Gastroesophageal sphincter (tissue), 3 donors: ENCODE results near the gene ALG5.

Experiments
- EP300 ChIP-seq: sonication (generic); formaldehyde crosslinking; IDR thresholded peaks from one replicate; pipeline ENCODE4 v1.6.1; 2017; ENCODE audit warnings: antibody characterized with exemption, mild to moderate bottlenecking
- POLR2A ChIP-seq, 2 donors: fragments of 450-650 bp; IDR thresholded peaks; one replicate each; pipeline ENCODE4 v1.6.1; 2017; ENCODE audit warnings: antibody characterized with exemption in 2 of 2, mild to moderate bottlenecking in 2 of 2, moderate library complexity in 1 of 2
- POLR2AphosphoS5 ChIP-seq: sonication (generic); formaldehyde crosslinking; IDR thresholded peaks from one replicate; pipeline ENCODE4 v1.6.1; 2017; ENCODE audit warnings: antibody characterized with exemption
- TF ChIP-seq, protein P1 (sequence below), 4 experiments: fragments of 200-600 bp in 2 of 4; fragments of 450-650 bp in 2 of 4; sonication (generic) in 1 of 4; IDR thresholded peaks; one replicate each; pipeline ENCODE4 v1.5.1; 2017 to 2019; ENCODE audit warnings: antibody characterized with exemption in 4 of 4, mild to moderate bottlenecking in 2 of 4, moderate library complexity in 2 of 4

DNA sequence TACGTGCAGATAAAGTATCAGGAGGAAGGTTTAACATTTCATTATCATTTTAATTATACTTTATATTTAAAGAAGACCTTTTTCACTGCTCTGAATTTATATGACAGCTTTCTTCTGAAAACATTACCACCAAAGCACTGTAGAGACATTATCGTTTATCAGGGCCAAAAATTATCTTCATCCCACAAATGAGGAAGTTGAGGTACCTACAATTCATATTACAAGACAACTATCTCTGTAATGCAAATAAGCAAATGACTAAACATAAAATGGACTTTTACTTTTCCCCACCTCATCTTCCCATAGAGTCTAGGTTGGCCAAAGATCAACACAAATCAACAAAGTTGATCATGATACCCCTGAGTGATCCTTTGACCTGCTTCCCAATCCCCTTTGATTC, 48.2 kb downstream of the ALG5 start:
- TF ChIP-seq, protein P1, sequence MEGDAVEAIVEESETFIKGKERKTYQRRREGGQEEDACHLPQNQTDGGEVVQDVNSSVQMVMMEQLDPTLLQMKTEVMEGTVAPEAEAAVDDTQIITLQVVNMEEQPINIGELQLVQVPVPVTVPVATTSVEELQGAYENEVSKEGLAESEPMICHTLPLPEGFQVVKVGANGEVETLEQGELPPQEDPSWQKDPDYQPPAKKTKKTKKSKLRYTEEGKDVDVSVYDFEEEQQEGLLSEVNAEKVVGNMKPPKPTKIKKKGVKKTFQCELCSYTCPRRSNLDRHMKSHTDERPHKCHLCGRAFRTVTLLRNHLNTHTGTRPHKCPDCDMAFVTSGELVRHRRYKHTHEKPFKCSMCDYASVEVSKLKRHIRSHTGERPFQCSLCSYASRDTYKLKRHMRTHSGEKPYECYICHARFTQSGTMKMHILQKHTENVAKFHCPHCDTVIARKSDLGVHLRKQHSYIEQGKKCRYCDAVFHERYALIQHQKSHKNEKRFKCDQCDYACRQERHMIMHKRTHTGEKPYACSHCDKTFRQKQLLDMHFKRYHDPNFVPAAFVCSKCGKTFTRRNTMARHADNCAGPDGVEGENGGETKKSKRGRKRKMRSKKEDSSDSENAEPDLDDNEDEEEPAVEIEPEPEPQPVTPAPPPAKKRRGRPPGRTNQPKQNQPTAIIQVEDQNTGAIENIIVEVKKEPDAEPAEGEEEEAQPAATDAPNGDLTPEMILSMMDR (IDR thresholded peaks at IDR 0.05), result no peak
- TF ChIP-seq POLR2A (IDR thresholded peaks at IDR 0.05), result no peak
- TF ChIP-seq POLR2AphosphoS5, result no peak
- TF ChIP-seq EP300, result no peak
